ENCODE data around the gene TPCN1. TPM values are rescaled to one million over a fixed set of nuclear protein-coding genes. Genes with fewer than 3 reads are reported as not detected.
A peak's percentile ranks its signal among the peaks of the same experiment; 100 is the strongest.

TPCN1 gene
- total RNA-seq, 1 experiment from 2014 or later = 13.5 TPM

DNA sequence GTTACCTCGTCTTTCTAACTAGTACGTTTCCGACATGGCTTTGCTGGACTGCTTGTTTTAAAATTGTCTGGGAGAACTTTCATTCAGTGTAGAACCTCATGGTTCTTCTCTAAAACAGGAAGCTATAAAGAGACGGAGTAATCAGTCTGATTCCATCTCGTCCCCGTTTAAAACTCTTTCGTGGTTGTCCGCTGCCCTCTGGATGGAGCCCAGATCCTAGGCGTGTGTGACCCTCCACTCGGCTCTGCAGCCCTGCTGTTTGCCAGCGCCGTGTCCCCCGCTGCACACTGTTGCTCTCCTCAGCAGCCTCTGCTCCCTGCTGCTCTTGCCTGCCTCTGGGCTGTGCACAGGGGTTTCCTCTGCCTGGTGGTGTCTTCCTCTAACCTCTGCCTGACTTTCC lies 63.5 kb downstream of the TPCN1 start:
- Histone ChIP-seq H4K8ac (replicated peaks; ENCODE audit: insufficient read length, low read depth, low read length) (no peak overlapping the region), H3K56ac (ENCODE audit: insufficient read length, low read depth, low read length) (no peak overlapping the region), H3K9ac (ENCODE audit: extremely low read depth, insufficient read length, low read length) (no peak overlapping the region), H3T11ph (ENCODE audit: low read length) (no peak overlapping the region), H3K14ac (ENCODE audit: insufficient read depth, low read length) (no peak overlapping the region; the same call in 1 of the 2 replicates), H3K4me1 (ENCODE audit: insufficient read depth, low read length) (no peaks in the 10 kb centered on the region), H2BK20ac (ENCODE audit: low read depth, low read length, poor library complexity, severe bottlenecking) (no peak overlapping the region), H3K4ac (ENCODE audit: low read depth, low read length) (no peak overlapping the region), H2BK5ac (ENCODE audit: insufficient read length, low read length) (no peak overlapping the region), H3K79me2 (ENCODE audit: insufficient read depth, low read length) (no peaks in the 10 kb centered on the region), H3K27me3 (ENCODE audit: insufficient read depth, low read length) (no peaks in the 10 kb centered on the region), H2AFZ (ENCODE audit: low read length) (no peak overlapping the region), H3K23ac (ENCODE audit: insufficient read length, low read depth, low read length) (no peak overlapping the region), H4K91ac (ENCODE audit: insufficient read length, low read depth, low read length) (no peak overlapping the region), H3K18ac (ENCODE audit: insufficient read length, low read depth, low read length) (no peak overlapping the region), H3K4me2 (ENCODE audit: insufficient read depth, insufficient read length, low read length) (no peak overlapping the region), H4K5ac (ENCODE audit: insufficient read length, low read depth, low read length) (no peak overlapping the region), H2BK120ac (ENCODE audit: low read depth, low read length, poor library complexity, severe bottlenecking) (no peak overlapping the region), H2BK15ac (ENCODE audit: low read depth, low read length) (no peak overlapping the region), H3K27ac (ENCODE audit: insufficient read length, low read depth, low read length) (no peak overlapping the region), H2AK5ac (ENCODE audit: insufficient read length, low read length) (no peak overlapping the region), H3K9me3 (ENCODE audit: control insufficient read depth, low read depth, low read length) (no peaks in the 10 kb centered on the region), H3K23me2 (ENCODE audit: insufficient read length, low read depth, low read length, poor library complexity, severe bottlenecking) (no peaks in the 10 kb centered on the region), H2BK12ac (ENCODE audit: insufficient read length, low read depth, low read length) (no peak overlapping the region), H4K20me1 (ENCODE audit: control insufficient read depth, insufficient read depth, insufficient read length) (peaks cover 2% of the 10 kb centered on the region), H3K79me1 (ENCODE audit: insufficient read depth, low read depth, low read length, poor library complexity, severe bottlenecking) (no peaks in the 10 kb centered on the region)
- Mint-ChIP-seq H3K36me3 (ENCODE audit: insufficient read depth in 1 of 3, low read depth in 3 of 3) (peaks cover 7 to 14% (median 11%) of the 10 kb centered on the region in 3 experiments; a peak in 6 of 7 replicates), H3K27me3 (ENCODE audit: low read depth) (no peaks in the 10 kb centered on the region), H3K4me1 (peaks cover 0 to 7% of the 10 kb centered on the region in 2 experiments; a peak in 1 of 4 replicates), H3K27ac (peak overlapping the region in 2 of 3 experiments; percentile 1 to 18; a peak in 4 of 7 replicates), H3K9me3 (no peaks in the 10 kb centered on the region), H3K4me3 (no peak overlapping the region)
- TF ChIP-seq, protein P1, sequence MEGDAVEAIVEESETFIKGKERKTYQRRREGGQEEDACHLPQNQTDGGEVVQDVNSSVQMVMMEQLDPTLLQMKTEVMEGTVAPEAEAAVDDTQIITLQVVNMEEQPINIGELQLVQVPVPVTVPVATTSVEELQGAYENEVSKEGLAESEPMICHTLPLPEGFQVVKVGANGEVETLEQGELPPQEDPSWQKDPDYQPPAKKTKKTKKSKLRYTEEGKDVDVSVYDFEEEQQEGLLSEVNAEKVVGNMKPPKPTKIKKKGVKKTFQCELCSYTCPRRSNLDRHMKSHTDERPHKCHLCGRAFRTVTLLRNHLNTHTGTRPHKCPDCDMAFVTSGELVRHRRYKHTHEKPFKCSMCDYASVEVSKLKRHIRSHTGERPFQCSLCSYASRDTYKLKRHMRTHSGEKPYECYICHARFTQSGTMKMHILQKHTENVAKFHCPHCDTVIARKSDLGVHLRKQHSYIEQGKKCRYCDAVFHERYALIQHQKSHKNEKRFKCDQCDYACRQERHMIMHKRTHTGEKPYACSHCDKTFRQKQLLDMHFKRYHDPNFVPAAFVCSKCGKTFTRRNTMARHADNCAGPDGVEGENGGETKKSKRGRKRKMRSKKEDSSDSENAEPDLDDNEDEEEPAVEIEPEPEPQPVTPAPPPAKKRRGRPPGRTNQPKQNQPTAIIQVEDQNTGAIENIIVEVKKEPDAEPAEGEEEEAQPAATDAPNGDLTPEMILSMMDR (conservative IDR thresholded peaks at IDR 0.05) = no peak
- DNase-seq = no peak
- WGBS (ENCODE audit: extremely low coverage, insufficient read length, low lambda C conversion rate) = no CpG with 5 or more reads among the region's 13 CpGs

All from H9 (cell line).